Endothelial cell of umbilical vein (primary cell): ENCODE results near the gene FEZF2. TPM values are rescaled to one million over a fixed set of nuclear protein-coding genes. Genes with fewer than 3 reads are reported as not detected.

Experiments used
- BruUV-seq: library from RNA; stranded (reverse); fragments of 400-500 nt; replicated peaks from 2 replicates; lab custom pipeline; 2021; lab: Mats Ljungman, UMichigan
- CTCF ChIA-PET: fragments of 300-600, 350-600 bp; sonication (Branson Sonifier 250); formaldehyde crosslinking; loops from one replicate; lab custom pipeline; 2021; ENCODE audit warnings: antibody characterized with exemption, inconsistent platforms; lab: Charles Lee
- POLR2A ChIA-PET: fragments of 300-600, 350-600 bp; sonication (Branson Sonifier 250); formaldehyde crosslinking; loops from one replicate; lab custom pipeline; 2021; ENCODE audit warnings: antibody characterized with exemption, inconsistent platforms; lab: Charles Lee
- DNase-seq: peaks from one replicate; pipeline ENCODE4 v3.0.0-alpha.2; 2011; ENCODE audit warnings: low read depth, low spot score
- FAIRE-seq: peaks from 2 replicates; lab custom pipeline; 2011; peaks lifted over from hg19 to GRCh38; lab: Jason Lieb, UNC
- H2AFZ ChIP-seq: 2 replicates; pipeline ENCODE4 v1.6.0; 2012; ENCODE audit warnings: low read depth, low read length, control low read depth, inconsistent platforms
- H3K27ac ChIP-seq: 2 replicates; pipeline ENCODE4 v1.5.1; 2011; ENCODE audit warnings: low read depth, mild to moderate bottlenecking, control low read depth, low read length, moderate library complexity; ENCODE audit not compliant: insufficient read depth
- H3K27me3 ChIP-seq, 2 experiments: 2 replicates each; pipeline versions ENCODE4 v1.6.0 to v1.6.1; 2011; ENCODE audit warnings: low read length in 2 of 2, mixed read lengths in 1 of 2; ENCODE audit not compliant: control insufficient read depth in 2 of 2, insufficient read depth in 2 of 2
- H3K36me3 ChIP-seq, 2 experiments: 2 replicates in 1 of 2; 3 replicates in 1 of 2; pipeline ENCODE4 v1.5.1; 2011; ENCODE audit warnings: low read length in 2 of 2, mild to moderate bottlenecking in 1 of 2, moderate library complexity in 1 of 2; ENCODE audit not compliant: control insufficient read depth in 2 of 2, insufficient read depth in 2 of 2; ENCODE audit errors: extremely low read depth in 1 of 2
- H3K4me1 ChIP-seq: 3 replicates; pipeline ENCODE4 v1.5.1; 2011; ENCODE audit warnings: mild to moderate bottlenecking, low read length; ENCODE audit not compliant: control insufficient read depth, insufficient read depth; ENCODE audit errors: extremely low read depth
- H3K4me2 ChIP-seq: 2 replicates; pipeline ENCODE4 v1.6.1; 2011; ENCODE audit warnings: low read length, control low read depth, mixed read lengths; ENCODE audit not compliant: insufficient read depth
- H3K4me3 ChIP-seq, 3 experiments: fragments of 200-600 bp in 1 of 3; sonication (generic), shearing (Covaris generic) in 1 of 3; replicated peaks in 1 of 3; 2 replicates each; pipeline ENCODE4 v1.5.1; 2011 to 2016; ENCODE audit warnings: control low read depth in 3 of 3, low read length in 3 of 3, mild to moderate bottlenecking in 2 of 3, inconsistent platforms in 1 of 3, low read depth in 1 of 3, moderate library complexity in 1 of 3; ENCODE audit not compliant: insufficient read depth in 1 of 3
- H3K79me2 ChIP-seq: 2 replicates; pipeline ENCODE4 v1.6.0; 2012; ENCODE audit warnings: low read length, inconsistent platforms; ENCODE audit not compliant: control insufficient read depth, insufficient read depth
- H3K9ac ChIP-seq: replicated peaks from 2 replicates; pipeline ENCODE3; 2011; ENCODE audit warnings: low read length, control low read depth; ENCODE audit not compliant: insufficient read depth; ENCODE audit errors: extremely low read depth
- H3K9me1 ChIP-seq: replicated peaks from 3 replicates; pipeline ENCODE4 v1.6.0; 2011; ENCODE audit warnings: mild to moderate bottlenecking, low read length; ENCODE audit not compliant: control insufficient read depth, insufficient read depth; ENCODE audit errors: extremely low read depth
- H3K9me3 ChIP-seq: replicated peaks from 2 replicates; pipeline ENCODE4 v1.5.1; 2012; ENCODE audit warnings: low read length, inconsistent platforms; ENCODE audit not compliant: control insufficient read depth, insufficient read depth
- H4K20me1 ChIP-seq: replicated peaks from 2 replicates; pipeline ENCODE3; 2011; ENCODE audit warnings: mild to moderate bottlenecking, low read length; ENCODE audit not compliant: control insufficient read depth, insufficient read depth; ENCODE audit errors: extremely low read depth
- EZH2 ChIP-seq: IDR thresholded peaks from 2 replicates; pipeline ENCODE4 v1.6.1; 2012; ENCODE audit warnings: borderline replicate concordance, low read depth, mild to moderate bottlenecking, moderate library complexity, low read length, inconsistent platforms; ENCODE audit not compliant: severe bottlenecking
- FOS ChIP-seq: IDR thresholded peaks from 2 replicates; pipeline ENCODE4 v1.6.1; 2011; ENCODE audit warnings: mild to moderate bottlenecking, low read length, moderate library complexity, borderline replicate concordance; ENCODE audit not compliant: insufficient read depth
- GATA2 ChIP-seq: IDR thresholded peaks from 2 replicates; pipeline ENCODE4 v1.7.0; 2011; ENCODE audit warnings: low read depth, mild to moderate bottlenecking, moderate library complexity, mixed read lengths, low read length; ENCODE audit not compliant: insufficient read length, insufficient read depth
- JUN ChIP-seq: IDR thresholded peaks from 2 replicates; pipeline ENCODE4 v1.6.1; 2011; ENCODE audit warnings: borderline replicate concordance, low read depth; ENCODE audit not compliant: insufficient read length, insufficient read depth
- MYC ChIP-seq: IDR thresholded peaks from one replicate; pipeline ENCODE4 v1.6.1; 2011; ENCODE audit warnings: mild to moderate bottlenecking, low read depth, low read length
- POLR2A ChIP-seq: IDR thresholded peaks from 2 replicates; pipeline ENCODE4 v1.6.1; 2012; ENCODE audit warnings: low read depth, mild to moderate bottlenecking, control low read depth, low read length
- POLR2AphosphoS5 ChIP-seq: IDR thresholded peaks from 2 replicates; pipeline ENCODE4 v1.6.1; 2012; ENCODE audit warnings: low read depth, mild to moderate bottlenecking, control low read depth, low read length, moderate library complexity; ENCODE audit not compliant: insufficient read depth
- dilution Hi-C: fragments of 300-500 bp; cut with MboI; formaldehyde crosslinking; loops from one replicate; pipeline ENCODE4 v1.15.0; 2019; ENCODE audit warnings: low sequenced_read_pairs; ENCODE audit not compliant: extremely low pct_ligation_motif_present
- intact Hi-C: fragments of 100-400 bp; cut with micrococcal nuclease; formaldehyde crosslinking; loops from one replicate; pipeline ENCODE4 v1.10.0; 2022
- polyA plus RNA-seq, 4 experiments: library from polyadenylated mRNA; depleted of rRNA in 3 of 4; stranded (reverse) in 3 of 4; unstranded in 1 of 4; fragments of >200 nt; gene quantifications; 2 replicates each; pipeline versions ENCODE4 v1.2.1 to v1.2.3, GENCODE V29; 2011 to 2012; ENCODE audit warnings: missing spikeins in 1 of 4
- total RNA-seq: library from RNA; stranded (reverse); gene quantifications from 2 replicates; pipeline ENCODE4 v1.2.3, GENCODE V29; 2021
- TF ChIP-seq, protein P1 (sequence below): IDR thresholded peaks from 2 replicates; pipeline ENCODE4 v1.6.1; 2011; ENCODE audit not compliant: insufficient read depth, insufficient read length
- TF ChIP-seq, protein P2 (sequence below), 2 donors: IDR thresholded peaks; 1 replicate in 1 of 2; 2 replicates in 1 of 2; pipeline ENCODE4 v1.5.1; 2011; ENCODE audit warnings: low read length in 2 of 2, mild to moderate bottlenecking in 2 of 2, moderate library complexity in 2 of 2, control low read depth in 1 of 2, inconsistent platforms in 1 of 2, low read depth in 1 of 2; ENCODE audit not compliant: insufficient read depth in 1 of 2; ENCODE audit errors: extremely low read depth in 1 of 2

FEZF2 gene
- total and polyA plus RNA-seq, 2 donors (not counting 3 experiments of a cell fraction or from before 2014, with no cell fraction given): not detected

DNA sequence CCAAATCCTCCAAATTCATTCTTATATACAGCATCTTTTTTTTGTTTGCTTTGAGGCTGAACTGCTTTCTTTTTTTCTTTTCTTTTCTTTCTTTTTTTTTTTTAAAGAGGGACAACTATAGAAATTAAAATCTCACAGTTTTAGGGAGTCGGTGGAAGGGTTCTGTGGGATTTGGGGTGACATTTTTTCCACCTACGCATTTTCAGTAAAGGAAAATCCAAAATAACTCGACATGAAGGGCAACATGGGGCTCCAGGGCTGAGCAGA, 3.0 kb upstream of the FEZF2 start:
- no peak overlapping the region for H3K9ac ChIP-seq
- no peaks in the 10 kb centered on the region for H4K20me1 ChIP-seq
- FAIRE-seq (no peak), DNase-seq (no peak)
- no peaks in the 10 kb centered on the region for H3K4me1 ChIP-seq
- H3K4me3 ChIP-seq: no peak overlapping the region
- no peak overlapping the region for H3K4me2 ChIP-seq
- H3K9me3 ChIP-seq: no peaks in the 10 kb centered on the region
- BruUV-seq: no TSS peak
- H2AFZ ChIP-seq: no peak overlapping the region
- dilution Hi-C loops: no loop called here
- peaks cover 87 to 98% of the 10 kb centered on the region in 2 experiments for H3K27me3 ChIP-seq
- no peaks in the 10 kb centered on the region for H3K36me3 ChIP-seq
- TF ChIP-seq FOS (no peak), JUN (no peak), MYC (no peak), GATA2 (no peak), POLR2A (no peak)
- intact Hi-C loops: no loop called here
- no peak overlapping the region for H3K27ac ChIP-seq
- H3K9me1 ChIP-seq: no peaks in the 10 kb centered on the region
- ChIA-PET POLR2A (no interaction called here), CTCF (no interaction called here)
- H3K79me2 ChIP-seq: no peaks in the 10 kb centered on the region

DNA sequence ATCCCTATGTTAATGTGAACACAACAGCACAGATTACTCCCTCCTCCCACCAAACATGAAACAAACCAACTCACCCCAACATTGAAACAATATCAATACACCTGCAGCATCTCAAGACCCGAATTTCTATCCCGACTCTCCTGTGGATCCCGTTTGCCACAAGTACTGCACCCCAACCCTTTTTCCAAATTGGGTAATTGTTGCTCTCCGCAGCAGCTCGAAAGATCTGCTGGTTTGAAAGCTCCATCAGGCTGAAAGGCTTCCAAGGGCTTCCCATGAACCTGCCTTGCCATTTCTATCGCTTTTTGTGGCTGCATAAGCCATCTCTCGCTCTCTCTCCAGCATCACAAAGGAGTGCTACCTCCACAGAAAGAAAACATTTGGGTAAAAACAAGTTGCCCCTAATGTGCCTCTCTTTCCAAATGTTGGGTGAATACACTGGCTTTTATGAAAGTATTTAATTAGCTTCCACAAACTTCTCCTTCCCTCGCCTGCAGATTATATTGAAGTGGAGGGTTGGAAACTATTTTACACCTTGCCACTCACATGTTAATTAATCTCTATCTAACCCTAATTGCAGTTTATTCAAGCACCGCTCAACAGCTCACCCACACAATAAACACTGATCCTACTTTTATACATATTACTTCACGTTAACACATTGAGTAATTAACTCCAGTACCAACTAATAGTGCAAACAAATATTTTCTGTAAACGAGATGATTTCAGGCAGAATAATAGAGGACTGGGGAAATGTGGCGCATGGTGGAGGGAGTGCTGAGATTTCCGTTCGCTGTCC, 2.5 kb upstream of the FEZF2 start:
- CTCF ChIA-PET: no interaction called here
- intact Hi-C loops: no loop called here

More for the DNA sequence above, 2.5 kb upstream of the FEZF2 start:
- H3K9ac ChIP-seq: no peak overlapping the region
- no peak overlapping the region for H3K27ac ChIP-seq
- dilution Hi-C loops: no loop called here
- no peaks in the 10 kb centered on the region for H3K4me1 ChIP-seq
- no peaks in the 10 kb centered on the region for H3K79me2 ChIP-seq
- no peak overlapping the region for H3K4me2 ChIP-seq
- H3K9me1 ChIP-seq: no peaks in the 10 kb centered on the region
- H3K36me3 ChIP-seq: no peaks in the 10 kb centered on the region
- no peak overlapping the region for H2AFZ ChIP-seq
- H3K9me3 ChIP-seq: no peaks in the 10 kb centered on the region
- FAIRE-seq (peak; percentile 4), DNase-seq (no peak)
- TF ChIP-seq POLR2AphosphoS5: no peak
- TF ChIP-seq, protein P1, sequence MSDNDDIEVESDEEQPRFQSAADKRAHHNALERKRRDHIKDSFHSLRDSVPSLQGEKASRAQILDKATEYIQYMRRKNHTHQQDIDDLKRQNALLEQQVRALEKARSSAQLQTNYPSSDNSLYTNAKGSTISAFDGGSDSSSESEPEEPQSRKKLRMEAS: no peak
- no peak for TF ChIP-seq EZH2
- TF ChIP-seq, protein P2, sequence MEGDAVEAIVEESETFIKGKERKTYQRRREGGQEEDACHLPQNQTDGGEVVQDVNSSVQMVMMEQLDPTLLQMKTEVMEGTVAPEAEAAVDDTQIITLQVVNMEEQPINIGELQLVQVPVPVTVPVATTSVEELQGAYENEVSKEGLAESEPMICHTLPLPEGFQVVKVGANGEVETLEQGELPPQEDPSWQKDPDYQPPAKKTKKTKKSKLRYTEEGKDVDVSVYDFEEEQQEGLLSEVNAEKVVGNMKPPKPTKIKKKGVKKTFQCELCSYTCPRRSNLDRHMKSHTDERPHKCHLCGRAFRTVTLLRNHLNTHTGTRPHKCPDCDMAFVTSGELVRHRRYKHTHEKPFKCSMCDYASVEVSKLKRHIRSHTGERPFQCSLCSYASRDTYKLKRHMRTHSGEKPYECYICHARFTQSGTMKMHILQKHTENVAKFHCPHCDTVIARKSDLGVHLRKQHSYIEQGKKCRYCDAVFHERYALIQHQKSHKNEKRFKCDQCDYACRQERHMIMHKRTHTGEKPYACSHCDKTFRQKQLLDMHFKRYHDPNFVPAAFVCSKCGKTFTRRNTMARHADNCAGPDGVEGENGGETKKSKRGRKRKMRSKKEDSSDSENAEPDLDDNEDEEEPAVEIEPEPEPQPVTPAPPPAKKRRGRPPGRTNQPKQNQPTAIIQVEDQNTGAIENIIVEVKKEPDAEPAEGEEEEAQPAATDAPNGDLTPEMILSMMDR (IDR thresholded peaks at IDR 0.05; ENCODE audit: extremely low read depth in 1 of 2, insufficient read depth in 1 of 2, low read depth in 1 of 2, low read length in 2 of 2): no peak
- no peak for TF ChIP-seq JUN
- TF ChIP-seq FOS: no peak
- TF ChIP-seq GATA2: no peak
- TF ChIP-seq POLR2A: no peak
- no peak for TF ChIP-seq MYC
- H3K4me3 ChIP-seq: no peak overlapping the region
- H4K20me1 ChIP-seq: no peaks in the 10 kb centered on the region
- peaks cover 88 to 98% of the 10 kb centered on the region in 2 experiments for H3K27me3 ChIP-seq
- POLR2A ChIA-PET: no interaction called here
- no TSS peak for BruUV-seq
